GM13977 (cell line): ENCODE results near the gene THSD7A.

ENCODE experiments used
- DNase-seq: peaks from one replicate; pipeline ENCODE4 v3.0.0; 2012; ENCODE audit warnings: low spot score
- in situ Hi-C: fragments of 300-500 bp; cut with MboI; formaldehyde crosslinking; loops from one replicate; pipeline ENCODE4 v1.12.0; 2022; ENCODE audit warnings: low sequenced_read_pairs, low pct_unique_long_range_greater_than_20kb, mixed read lengths, inconsistent platforms; ENCODE audit not compliant: unreplicated experiment
- TF ChIP-seq, protein P1 (sequence below): IDR thresholded peaks from 2 replicates; pipeline ENCODE4 v1.5.1; 2012; ENCODE audit warnings: mild to moderate bottlenecking, control low read depth; ENCODE audit not compliant: insufficient read depth; ENCODE audit errors: extremely low read depth, missing control alignments

THSD7A gene

DNA sequence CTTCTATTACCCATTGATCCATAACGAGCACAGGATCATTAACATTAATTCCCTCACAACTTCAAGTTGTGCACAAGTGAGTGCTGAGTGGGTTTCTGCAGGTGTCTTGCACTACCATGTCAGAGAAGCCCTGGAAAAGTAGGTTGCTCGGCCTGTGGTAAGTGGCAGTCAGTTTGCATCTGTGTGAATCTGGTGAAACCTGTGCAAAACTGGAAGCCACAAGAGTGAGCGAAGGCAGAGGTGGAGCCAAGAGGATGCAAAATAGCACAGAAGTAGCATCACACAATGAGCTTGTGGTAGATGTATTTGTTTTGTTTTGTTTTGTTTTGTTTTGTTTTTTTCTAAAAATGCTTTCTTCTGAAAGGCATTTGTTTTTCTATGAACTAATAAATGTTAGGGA is 181.5 kb downstream of the THSD7A start:
- DNase-seq, result no peak
- in situ Hi-C loops, result no loop called here
- TF ChIP-seq, protein P1, sequence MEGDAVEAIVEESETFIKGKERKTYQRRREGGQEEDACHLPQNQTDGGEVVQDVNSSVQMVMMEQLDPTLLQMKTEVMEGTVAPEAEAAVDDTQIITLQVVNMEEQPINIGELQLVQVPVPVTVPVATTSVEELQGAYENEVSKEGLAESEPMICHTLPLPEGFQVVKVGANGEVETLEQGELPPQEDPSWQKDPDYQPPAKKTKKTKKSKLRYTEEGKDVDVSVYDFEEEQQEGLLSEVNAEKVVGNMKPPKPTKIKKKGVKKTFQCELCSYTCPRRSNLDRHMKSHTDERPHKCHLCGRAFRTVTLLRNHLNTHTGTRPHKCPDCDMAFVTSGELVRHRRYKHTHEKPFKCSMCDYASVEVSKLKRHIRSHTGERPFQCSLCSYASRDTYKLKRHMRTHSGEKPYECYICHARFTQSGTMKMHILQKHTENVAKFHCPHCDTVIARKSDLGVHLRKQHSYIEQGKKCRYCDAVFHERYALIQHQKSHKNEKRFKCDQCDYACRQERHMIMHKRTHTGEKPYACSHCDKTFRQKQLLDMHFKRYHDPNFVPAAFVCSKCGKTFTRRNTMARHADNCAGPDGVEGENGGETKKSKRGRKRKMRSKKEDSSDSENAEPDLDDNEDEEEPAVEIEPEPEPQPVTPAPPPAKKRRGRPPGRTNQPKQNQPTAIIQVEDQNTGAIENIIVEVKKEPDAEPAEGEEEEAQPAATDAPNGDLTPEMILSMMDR, result no peak

DNA sequence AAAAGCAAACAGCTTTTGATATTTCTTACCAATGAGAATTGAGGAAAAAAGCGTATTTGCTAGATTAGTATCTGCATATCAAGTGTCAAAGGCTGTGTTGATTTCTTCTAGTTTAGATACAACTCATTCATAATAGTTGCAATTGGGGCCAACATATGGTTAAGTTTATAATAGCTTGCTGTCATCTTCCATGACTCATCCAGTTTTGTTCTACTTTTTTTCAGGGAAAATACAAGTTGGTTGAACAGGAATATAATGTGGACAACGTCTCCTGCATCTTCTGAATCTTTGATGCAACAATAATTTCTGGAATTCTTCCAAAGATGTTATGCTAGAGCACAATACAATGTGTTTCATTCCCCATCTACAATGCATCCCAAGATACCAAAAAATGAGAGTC is 182.0 kb downstream of the THSD7A start:
- no peak for DNase-seq
- in situ Hi-C loops, result no loop called here
- TF ChIP-seq, protein P1, result no peak

DNA sequence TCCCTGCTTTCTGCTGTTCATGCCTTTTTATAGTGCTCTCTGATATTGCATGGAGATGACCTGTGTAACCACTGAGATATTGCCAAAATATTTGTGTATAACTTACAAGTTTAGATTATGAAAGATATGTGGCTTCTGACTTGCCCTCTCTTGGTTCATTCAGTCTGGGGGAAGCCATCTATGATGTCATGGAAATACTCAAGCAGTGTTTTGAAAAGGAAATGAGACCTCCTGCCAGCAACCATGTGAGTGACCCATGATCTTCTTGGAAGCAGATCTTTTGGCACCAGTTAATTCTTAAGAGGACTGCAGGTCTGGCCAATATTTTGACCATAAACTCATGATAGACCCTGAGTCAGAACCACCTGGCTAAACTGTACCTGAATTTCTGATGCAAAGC is 183.0 kb downstream of the THSD7A start:
- no peak for DNase-seq
- TF ChIP-seq, protein P1, result no peak
- in situ Hi-C loops, result no loop called here

DNA sequence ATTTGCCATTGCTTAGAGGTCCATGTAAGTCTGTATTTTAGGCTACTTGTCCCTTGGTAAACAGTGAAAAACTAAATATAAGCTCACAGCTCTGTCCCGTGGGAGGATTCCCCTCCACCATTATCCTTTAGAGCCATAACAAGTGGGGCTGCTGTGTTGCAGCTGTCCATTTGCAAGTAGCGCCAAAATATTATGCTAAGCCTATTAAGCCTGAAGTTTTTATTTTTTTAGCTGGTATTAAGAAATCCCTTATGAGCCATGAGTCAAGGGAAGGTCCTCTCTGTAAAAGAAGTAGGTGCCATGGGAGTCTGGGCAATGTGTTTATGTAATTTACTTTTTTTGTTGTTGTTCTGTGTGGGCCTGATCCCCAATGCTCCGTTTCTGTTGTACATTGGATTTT is 183.9 kb downstream of the THSD7A start:
- TF ChIP-seq, protein P1, result no peak
- in situ Hi-C loops, result no loop called here
- no peak for DNase-seq

DNA sequence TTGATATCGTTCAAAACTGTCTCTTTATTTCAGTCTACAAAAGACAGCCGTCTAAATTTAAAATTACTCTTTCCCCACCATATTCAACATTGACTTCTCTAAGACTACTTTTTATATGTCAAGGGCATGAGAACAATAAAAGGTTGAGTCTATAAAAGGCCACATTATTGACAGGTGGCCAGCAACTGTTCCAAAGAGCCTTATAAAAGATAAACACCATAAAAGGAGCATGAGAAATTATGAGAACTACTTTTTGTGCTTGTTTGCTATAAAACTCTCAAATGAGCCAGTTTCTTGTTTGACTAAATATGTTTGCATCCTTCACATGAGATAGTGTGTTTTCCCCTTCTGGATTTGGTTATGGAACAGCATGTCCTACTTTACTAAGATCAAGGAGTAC is 189.2 kb downstream of the THSD7A start:
- DNase-seq, result no peak

DNA sequence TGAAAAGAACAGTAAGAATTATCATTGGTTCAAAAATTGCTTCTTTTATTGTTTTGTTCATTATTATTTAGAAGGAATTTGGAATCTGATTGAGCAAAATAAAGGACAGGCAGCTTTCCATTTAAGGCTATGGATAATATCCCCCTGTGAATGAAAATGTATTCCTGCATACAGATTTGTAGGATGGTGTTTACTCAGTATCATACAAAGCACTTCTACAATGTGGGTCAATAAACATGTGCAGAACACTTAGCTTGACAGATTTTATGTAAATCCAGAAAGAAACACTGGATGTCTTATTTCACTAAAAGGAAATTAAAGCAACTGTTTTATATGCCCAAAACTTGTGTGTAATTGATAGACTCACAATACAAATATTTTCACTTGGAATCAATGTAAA is 189.7 kb downstream of the THSD7A start:
- in situ Hi-C loops, result no loop called here
- DNase-seq, result no peak
- TF ChIP-seq, protein P1, result no peak

More for the DNA sequence above, 189.2 kb downstream of the THSD7A start:
- in situ Hi-C loops, result no loop called here
- TF ChIP-seq, protein P1, result no peak

DNA sequence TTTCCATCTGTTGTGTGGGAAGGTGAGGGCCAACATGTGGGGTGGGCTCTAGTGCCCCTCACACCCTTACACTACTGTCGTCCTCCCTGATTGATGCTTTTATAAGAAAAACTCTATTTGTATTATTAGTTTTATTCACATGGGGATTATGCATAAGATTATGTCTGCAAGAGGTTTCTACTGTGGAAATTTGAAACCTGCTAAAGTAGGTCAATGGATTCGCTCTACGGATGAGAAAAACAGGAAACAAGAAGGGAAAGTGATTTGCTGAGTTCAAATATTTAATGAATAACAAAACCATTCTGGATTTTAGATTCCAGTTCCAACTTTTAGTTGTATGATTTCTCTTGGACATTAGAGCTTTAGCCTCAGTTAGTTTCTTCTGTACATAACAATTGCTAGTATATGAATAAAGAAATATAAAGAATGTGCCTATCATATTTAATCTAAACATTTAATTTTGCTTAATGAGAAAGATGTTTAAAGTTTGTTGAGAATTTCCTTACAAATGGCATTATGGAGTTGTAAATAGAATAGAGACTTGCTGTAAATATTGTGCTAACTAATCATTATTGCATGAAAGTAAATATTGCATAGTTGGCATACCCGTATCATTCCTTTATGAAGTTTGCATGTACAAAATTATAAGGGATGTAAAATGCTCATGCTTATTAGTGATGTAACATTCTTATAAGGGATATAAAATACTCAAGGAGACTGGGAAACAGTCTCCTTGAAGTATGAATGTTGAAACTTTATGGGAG is 193.8 kb downstream of the THSD7A start:
- DNase-seq, result no peak
- TF ChIP-seq, protein P1, result no peak
- in situ Hi-C loops, result no loop called here
